Hepatic stellate cell (primary cell): ENCODE results near the gene CTNNA1.
A peak's percentile ranks its signal among the peaks of the same experiment; 100 is the strongest.
"Not testable (repeated sequence)": the region's sequence is repeated elsewhere in the genome, so short reads cannot be mapped to it uniquely, and the experiment has no call there.

Source experiments
- DNase-seq: peaks from one replicate; pipeline ENCODE4 v3.0.0; 2011; ENCODE audit warnings: low spot score

Gene CTNNA1

GRCh38 chr5:138898299-138898698 lies 145.1 kb downstream of the CTNNA1 start:
- DNase-seq: no peak

- DNase-seq: no peak
Observed at GRCh38 chr5:138898742-138899141, 145.5 kb downstream of the CTNNA1 start.

GRCh38 chr5:138900281-138900965 lies 147.2 kb downstream of the CTNNA1 start:
- peak; percentile 34 for DNase-seq

- no peak for DNase-seq
Observed at GRCh38 chr5:138901716-138902115, 148.5 kb downstream of the CTNNA1 start.

- DNase-seq: no peak
Observed at GRCh38 chr5:138903130-138903775, 150.0 kb downstream of the CTNNA1 start.

- peak; percentile 36 for DNase-seq
Observed at GRCh38 chr5:138905541-138905940, 152.3 kb downstream of the CTNNA1 start.

- DNase-seq: no peak
Observed at GRCh38 chr5:138909734-138910133, 156.5 kb downstream of the CTNNA1 start.

GRCh38 chr5:138910546-138911185 lies 157.4 kb downstream of the CTNNA1 start:
- DNase-seq: no peak

GRCh38 chr5:138911441-138911840 lies 158.2 kb downstream of the CTNNA1 start:
- DNase-seq: peak; percentile 31

GRCh38 chr5:138912093-138912492 lies 158.9 kb downstream of the CTNNA1 start:
- no peak for DNase-seq

GRCh38 chr5:138913773-138914172 lies 160.5 kb downstream of the CTNNA1 start:
- no peak for DNase-seq

- no peak for DNase-seq
Observed at GRCh38 chr5:138914338-138914737, 161.1 kb downstream of the CTNNA1 start.

- DNase-seq: no peak
Observed at GRCh38 chr5:138918686-138919085, 165.5 kb downstream of the CTNNA1 start.

GRCh38 chr5:138920181-138920580 lies 167.0 kb downstream of the CTNNA1 start:
- DNase-seq: no peak

GRCh38 chr5:138921362-138921761 lies 168.1 kb downstream of the CTNNA1 start:
- not testable (repeated sequence) for DNase-seq

- no peak for DNase-seq
Observed at GRCh38 chr5:138922494-138922893, 169.3 kb downstream of the CTNNA1 start.

GRCh38 chr5:138925090-138925635 lies 171.9 kb downstream of the CTNNA1 start:
- DNase-seq: no peak

GRCh38 chr5:138926257-138926656 lies 173.0 kb downstream of the CTNNA1 start:
- DNase-seq: no peak

- DNase-seq: no peak
Observed at GRCh38 chr5:138926688-138927448, 173.6 kb downstream of the CTNNA1 start.

GRCh38 chr5:138927544-138927943 lies 174.3 kb downstream of the CTNNA1 start:
- no peak for DNase-seq

GRCh38 chr5:138927979-138928378 lies 174.8 kb downstream of the CTNNA1 start:
- no peak for DNase-seq

- no peak for DNase-seq
Observed at GRCh38 chr5:138929571-138929955, 176.3 kb downstream of the CTNNA1 start.
